Neural crest cell (in vitro differentiated cells): ENCODE measurements around the gene ZNF366. TPM values are rescaled to one million over a fixed set of nuclear protein-coding genes. Genes with fewer than 3 reads are reported as not detected.

ENCODE experiments used
- DNase-seq: peaks from one replicate; pipeline ENCODE4 v3.0.0; 2021; ENCODE audit warnings: low read depth, mixed read lengths, low spot score
- H3K27ac Mint-ChIP-seq: one replicate; pipeline ENCODE4 v1.8.0; 2021; ENCODE audit warnings: mild to moderate bottlenecking, mixed read lengths; ENCODE audit not compliant: unreplicated experiment
- H3K27me3 Mint-ChIP-seq: 2 replicates; pipeline ENCODE4 v1.8.0; 2021; ENCODE audit warnings: low read depth, mild to moderate bottlenecking, mixed read lengths
- H3K36me3 Mint-ChIP-seq: 2 replicates; pipeline ENCODE4 v1.8.0; 2021; ENCODE audit warnings: low read depth, mild to moderate bottlenecking, mixed read lengths
- H3K4me1 Mint-ChIP-seq: 2 replicates; pipeline ENCODE4 v1.8.0; 2021; ENCODE audit warnings: mixed read lengths
- H3K4me3 Mint-ChIP-seq: one replicate; pipeline ENCODE4 v1.8.0; 2021; ENCODE audit warnings: mild to moderate bottlenecking, mixed read lengths
- H3K9me3 Mint-ChIP-seq: 2 replicates; pipeline ENCODE4 v1.8.0; 2021; ENCODE audit warnings: mixed read lengths
- CTCF ChIP-seq: fragments of 200-600 bp; sonication (generic); conservative IDR thresholded peaks from 2 replicates; pipeline ENCODE4 v1.5.0; 2021; ENCODE audit warnings: antibody characterized with exemption, mild to moderate bottlenecking
- total RNA-seq: library from RNA; stranded (reverse); gene quantifications from 2 replicates; pipeline ENCODE4 v1.2.1, GENCODE V29; 2021

Gene ZNF366
- total RNA-seq, 1 donor from 2014 or later: not detected

GRCh38 chr5:72393052-72393451, 114.2 kb downstream of the ZNF366 start:
- H3K27ac Mint-ChIP-seq: no peak overlapping the region
- DNase-seq: no peak
- TF ChIP-seq CTCF: no peak
- H3K9me3 Mint-ChIP-seq: no peaks in the 10 kb centered on the region
- no peaks in the 10 kb centered on the region for H3K36me3 Mint-ChIP-seq
- H3K4me3 Mint-ChIP-seq: no peak overlapping the region
- H3K4me1 Mint-ChIP-seq: no peaks in the 10 kb centered on the region
- no peaks in the 10 kb centered on the region for H3K27me3 Mint-ChIP-seq

Other genes starting within 250 kb of the ZNF366 start
- gene MRPS27, start 187.2 kb downstream of the ZNF366 start, total RNA-seq: 86.5 and 89.7 TPM in 2 replicates
- gene PTCD2, start 187.0 kb downstream of the ZNF366 start, total RNA-seq: 13.6 and 15.6 TPM in 2 replicates